ENCODE measurements around the gene UNC5B. TPM values are rescaled to one million over a fixed set of nuclear protein-coding genes. Genes with fewer than 3 reads are reported as not detected.

Gene UNC5B
- total RNA-seq, 1 donor from 2014 or later: 231 TPM

- peaks cover 6% of the 10 kb centered on the region for H3K36me3 Mint-ChIP-seq (ENCODE audit: low read depth, unreplicated experiment)
- H3K4me1 Mint-ChIP-seq (ENCODE audit: unreplicated experiment): peaks cover 4% of the 10 kb centered on the region
- peaks cover 6% of the 10 kb centered on the region for H3K9me3 Mint-ChIP-seq (ENCODE audit: unreplicated experiment)
- no peak for TF ChIP-seq CTCF (IDR thresholded peaks at IDR 0.05; ENCODE audit: unreplicated experiment)
- H3K27ac Mint-ChIP-seq (ENCODE audit: unreplicated experiment): no peak overlapping the region
- peaks cover 4% of the 10 kb centered on the region for H3K27me3 Mint-ChIP-seq (ENCODE audit: unreplicated experiment)
- no peak for DNase-seq (ENCODE audit: low spot score)
- H3K4me3 Mint-ChIP-seq (ENCODE audit: unreplicated experiment): no peak overlapping the region
Measured at GRCh38 chr10:71201849-71202248, 10.5 kb upstream of the UNC5B start.

GRCh38 chr10:71202314-71202713, 10.1 kb upstream of the UNC5B start:
- Mint-ChIP-seq H3K36me3 (ENCODE audit: low read depth, unreplicated experiment) (peaks cover 1% of the 10 kb centered on the region), H3K9me3 (ENCODE audit: unreplicated experiment) (peaks cover 3% of the 10 kb centered on the region), H3K27ac (ENCODE audit: unreplicated experiment) (no peak overlapping the region), H3K27me3 (ENCODE audit: unreplicated experiment) (peaks cover 4% of the 10 kb centered on the region), H3K4me1 (ENCODE audit: unreplicated experiment) (peaks cover 4% of the 10 kb centered on the region), H3K4me3 (ENCODE audit: unreplicated experiment) (no peak overlapping the region)
- TF ChIP-seq CTCF (IDR thresholded peaks at IDR 0.05; ENCODE audit: unreplicated experiment): no peak
- no peak for DNase-seq (ENCODE audit: low spot score)

- Mint-ChIP-seq H3K27me3 (ENCODE audit: unreplicated experiment) (peaks cover 2% of the 10 kb centered on the region), H3K27ac (ENCODE audit: unreplicated experiment) (no peak overlapping the region), H3K4me1 (ENCODE audit: unreplicated experiment) (peaks cover 4% of the 10 kb centered on the region), H3K4me3 (ENCODE audit: unreplicated experiment) (no peak overlapping the region), H3K36me3 (ENCODE audit: low read depth, unreplicated experiment) (no peaks in the 10 kb centered on the region), H3K9me3 (ENCODE audit: unreplicated experiment) (no peaks in the 10 kb centered on the region)
- no peak for TF ChIP-seq CTCF (IDR thresholded peaks at IDR 0.05; ENCODE audit: unreplicated experiment)
- DNase-seq (ENCODE audit: low spot score): no peak
Measured at GRCh38 chr10:71203124-71203523, 9.2 kb upstream of the UNC5B start.

- Mint-ChIP-seq H3K36me3 (ENCODE audit: low read depth, unreplicated experiment) (no peaks in the 10 kb centered on the region), H3K27ac (ENCODE audit: unreplicated experiment) (no peak overlapping the region), H3K4me1 (ENCODE audit: unreplicated experiment) (peaks cover 4% of the 10 kb centered on the region), H3K4me3 (ENCODE audit: unreplicated experiment) (no peak overlapping the region), H3K27me3 (ENCODE audit: unreplicated experiment) (peaks cover 4% of the 10 kb centered on the region), H3K9me3 (ENCODE audit: unreplicated experiment) (no peaks in the 10 kb centered on the region)
- no peak for TF ChIP-seq CTCF (IDR thresholded peaks at IDR 0.05; ENCODE audit: unreplicated experiment)
- DNase-seq (ENCODE audit: low spot score): no peak
Measured at GRCh38 chr10:71203716-71204115, 8.7 kb upstream of the UNC5B start.

GRCh38 chr10:71204746-71205145, 7.6 kb upstream of the UNC5B start:
- no peaks in the 10 kb centered on the region for H3K36me3 Mint-ChIP-seq (ENCODE audit: low read depth, unreplicated experiment)
- no peak for DNase-seq (ENCODE audit: low spot score)
- H3K4me3 Mint-ChIP-seq (ENCODE audit: unreplicated experiment): no peak overlapping the region
- H3K9me3 Mint-ChIP-seq (ENCODE audit: unreplicated experiment): no peaks in the 10 kb centered on the region
- H3K4me1 Mint-ChIP-seq (ENCODE audit: unreplicated experiment): peaks cover 4% of the 10 kb centered on the region
- no peak overlapping the region for H3K27ac Mint-ChIP-seq (ENCODE audit: unreplicated experiment)
- TF ChIP-seq CTCF (IDR thresholded peaks at IDR 0.05; ENCODE audit: unreplicated experiment): no peak
- H3K27me3 Mint-ChIP-seq (ENCODE audit: unreplicated experiment): peaks cover 4% of the 10 kb centered on the region
